ENCODE results near the gene CLDN7.

- no peak for TF ChIP-seq CTCF (IDR thresholded peaks at IDR 0.05 in 8 of 11, conservative IDR thresholded peaks at IDR 0.05 in 3 of 11)
- TF ChIP-seq POLR2AphosphoS5 (IDR thresholded peaks at IDR 0.05) = no peak
- no peak for TF ChIP-seq POLR2A (IDR thresholded peaks at IDR 0.05)
These were observed 21.9 kb downstream of the CLDN7 start for GRCh38 chr17:7240375-7240774.
